PFSK-1 (cell line): ENCODE data around the gene LCP2.

Experiments used
- FOXP2 ChIP-seq: optimal IDR thresholded peaks from 2 replicates; pipeline ENCODE3; 2011; ENCODE audit warnings: borderline replicate concordance, control low read depth, inconsistent platforms; ENCODE audit not compliant: insufficient read depth; ENCODE audit errors: extremely low read length, extremely low read depth
- POLR2AphosphoS5 ChIP-seq: IDR thresholded peaks from 2 replicates; pipeline ENCODE4 v1.6.1; 2012; ENCODE audit warnings: low read depth, mild to moderate bottlenecking, control low read depth, low read length, moderate library complexity
- SIN3A ChIP-seq: IDR thresholded peaks from 2 replicates; pipeline ENCODE4 v1.6.1; 2012; ENCODE audit warnings: mild to moderate bottlenecking, low read length, moderate library complexity, borderline replicate concordance; ENCODE audit not compliant: insufficient read depth
- TAF1 ChIP-seq: IDR thresholded peaks from 2 replicates; pipeline ENCODE4 v1.6.1; 2012; ENCODE audit warnings: low read length, control low read depth, borderline replicate concordance; ENCODE audit not compliant: insufficient read depth
- TF ChIP-seq, protein P1 (sequence below), 2 experiments: IDR thresholded peaks; 2 replicates each; pipeline versions ENCODE4 v1.6.1 to v1.8.0; 2011 to 2012; ENCODE audit warnings: low read depth in 2 of 2, low read length in 2 of 2, control low read depth in 1 of 2, inconsistent platforms in 1 of 2, mild to moderate bottlenecking in 1 of 2, moderate library complexity in 1 of 2; ENCODE audit not compliant: insufficient read depth in 1 of 2

DNA sequence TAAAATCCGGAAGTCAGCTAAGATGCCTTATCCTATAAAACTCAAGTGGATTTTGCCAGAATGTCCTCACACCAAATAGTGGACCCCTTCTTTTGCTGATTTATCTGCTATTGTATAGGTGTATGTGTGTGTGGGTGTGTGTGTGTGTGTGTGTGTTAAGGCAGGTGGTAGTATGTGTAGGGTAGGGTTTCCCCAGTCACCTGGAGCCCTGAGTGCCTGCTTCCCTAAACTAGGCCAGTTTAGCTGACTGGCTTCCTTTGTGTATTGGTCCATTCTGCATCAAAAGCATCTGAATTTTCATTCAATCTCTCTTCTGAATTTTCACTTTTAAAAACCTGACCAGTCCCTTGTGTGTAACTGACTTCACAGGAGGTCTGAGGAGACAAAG, 42.2 kb upstream of the LCP2 start:
- TF ChIP-seq POLR2AphosphoS5 (no peak), TAF1 (no peak), FOXP2 (no peak), SIN3A (no peak)
- TF ChIP-seq, protein P1, sequence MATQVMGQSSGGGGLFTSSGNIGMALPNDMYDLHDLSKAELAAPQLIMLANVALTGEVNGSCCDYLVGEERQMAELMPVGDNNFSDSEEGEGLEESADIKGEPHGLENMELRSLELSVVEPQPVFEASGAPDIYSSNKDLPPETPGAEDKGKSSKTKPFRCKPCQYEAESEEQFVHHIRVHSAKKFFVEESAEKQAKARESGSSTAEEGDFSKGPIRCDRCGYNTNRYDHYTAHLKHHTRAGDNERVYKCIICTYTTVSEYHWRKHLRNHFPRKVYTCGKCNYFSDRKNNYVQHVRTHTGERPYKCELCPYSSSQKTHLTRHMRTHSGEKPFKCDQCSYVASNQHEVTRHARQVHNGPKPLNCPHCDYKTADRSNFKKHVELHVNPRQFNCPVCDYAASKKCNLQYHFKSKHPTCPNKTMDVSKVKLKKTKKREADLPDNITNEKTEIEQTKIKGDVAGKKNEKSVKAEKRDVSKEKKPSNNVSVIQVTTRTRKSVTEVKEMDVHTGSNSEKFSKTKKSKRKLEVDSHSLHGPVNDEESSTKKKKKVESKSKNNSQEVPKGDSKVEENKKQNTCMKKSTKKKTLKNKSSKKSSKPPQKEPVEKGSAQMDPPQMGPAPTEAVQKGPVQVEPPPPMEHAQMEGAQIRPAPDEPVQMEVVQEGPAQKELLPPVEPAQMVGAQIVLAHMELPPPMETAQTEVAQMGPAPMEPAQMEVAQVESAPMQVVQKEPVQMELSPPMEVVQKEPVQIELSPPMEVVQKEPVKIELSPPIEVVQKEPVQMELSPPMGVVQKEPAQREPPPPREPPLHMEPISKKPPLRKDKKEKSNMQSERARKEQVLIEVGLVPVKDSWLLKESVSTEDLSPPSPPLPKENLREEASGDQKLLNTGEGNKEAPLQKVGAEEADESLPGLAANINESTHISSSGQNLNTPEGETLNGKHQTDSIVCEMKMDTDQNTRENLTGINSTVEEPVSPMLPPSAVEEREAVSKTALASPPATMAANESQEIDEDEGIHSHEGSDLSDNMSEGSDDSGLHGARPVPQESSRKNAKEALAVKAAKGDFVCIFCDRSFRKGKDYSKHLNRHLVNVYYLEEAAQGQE (IDR thresholded peaks at IDR 0.05; ENCODE audit: insufficient read depth in 1 of 2, low read depth in 2 of 2, low read length in 2 of 2): no peak
